ENCODE results near the gene ARHGAP26.
"Not testable (repeated sequence)": the region's sequence is repeated elsewhere in the genome, so short reads cannot be mapped to it uniquely, and the experiment has no call there.

Gene ARHGAP26

DNA sequence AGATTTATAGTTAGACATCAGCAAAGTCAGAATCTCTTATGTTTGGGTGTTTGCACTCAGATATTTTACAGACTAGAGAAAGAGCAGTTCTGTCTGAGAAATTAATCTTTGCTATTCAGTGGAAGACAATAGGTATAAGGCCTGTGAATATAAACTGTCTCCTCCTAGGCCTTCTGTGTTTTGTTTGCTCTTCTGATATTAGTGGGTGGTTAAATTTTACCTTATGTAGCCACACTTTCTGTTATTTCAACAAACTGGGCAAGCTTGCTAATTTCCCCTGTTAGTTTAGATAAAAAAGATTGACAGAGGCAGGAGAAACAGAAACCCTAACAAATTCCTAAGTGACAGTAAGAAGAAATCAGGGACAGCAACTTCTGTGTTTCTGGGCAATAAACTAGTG is 141.6 kb downstream of the ARHGAP26 start:
- no peak for DNase-seq

DNA sequence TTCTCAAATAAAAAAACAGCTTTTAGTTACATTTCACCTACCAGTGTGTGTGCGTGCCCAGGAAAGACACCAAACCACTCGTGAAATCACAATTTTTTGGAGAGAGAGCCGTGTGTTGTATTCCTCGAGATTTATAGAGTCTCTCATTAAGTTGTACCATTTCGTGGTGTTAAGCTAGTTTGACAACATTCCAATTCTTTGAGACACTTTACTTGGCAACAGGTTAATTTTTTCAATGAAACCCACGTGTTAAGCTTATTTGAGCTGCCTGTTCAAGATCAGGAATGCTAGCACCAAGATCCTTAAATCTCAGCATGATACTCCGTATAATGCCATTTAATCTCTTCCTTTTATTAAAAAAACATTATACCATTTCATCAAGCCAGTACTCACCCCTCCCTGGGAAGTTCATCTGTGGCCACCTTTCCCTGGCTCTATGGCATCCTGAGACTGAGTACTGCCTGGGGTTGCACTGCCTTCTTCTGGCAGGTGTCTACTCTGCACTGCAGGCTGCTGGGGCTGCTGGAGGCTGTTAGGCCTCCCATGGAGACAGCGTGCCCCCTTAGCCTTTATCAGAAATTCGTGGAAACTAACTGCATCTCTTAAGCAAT is 143.7 kb downstream of the ARHGAP26 start:
- no peak for DNase-seq

DNA sequence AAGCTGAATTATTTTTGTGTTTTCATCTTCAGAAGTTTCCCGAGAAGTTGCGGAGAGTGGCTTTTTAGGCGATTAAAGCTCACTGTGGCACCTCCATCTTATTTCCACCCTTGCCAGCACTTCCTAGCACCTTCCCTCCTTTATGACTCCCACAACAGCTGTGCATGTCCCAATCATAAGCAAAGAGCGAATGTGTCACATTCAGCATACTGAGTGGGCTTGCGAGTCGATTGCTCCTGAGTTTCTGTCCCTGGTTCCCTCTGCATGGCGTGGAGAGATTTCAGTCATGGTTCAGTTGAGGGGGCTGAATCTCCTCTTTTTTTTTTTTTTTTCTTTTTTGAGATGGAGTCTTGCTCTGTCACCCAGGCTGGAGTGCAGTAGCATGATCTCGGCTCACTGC is 144.9 kb downstream of the ARHGAP26 start:
- DNase-seq = no peak

DNA sequence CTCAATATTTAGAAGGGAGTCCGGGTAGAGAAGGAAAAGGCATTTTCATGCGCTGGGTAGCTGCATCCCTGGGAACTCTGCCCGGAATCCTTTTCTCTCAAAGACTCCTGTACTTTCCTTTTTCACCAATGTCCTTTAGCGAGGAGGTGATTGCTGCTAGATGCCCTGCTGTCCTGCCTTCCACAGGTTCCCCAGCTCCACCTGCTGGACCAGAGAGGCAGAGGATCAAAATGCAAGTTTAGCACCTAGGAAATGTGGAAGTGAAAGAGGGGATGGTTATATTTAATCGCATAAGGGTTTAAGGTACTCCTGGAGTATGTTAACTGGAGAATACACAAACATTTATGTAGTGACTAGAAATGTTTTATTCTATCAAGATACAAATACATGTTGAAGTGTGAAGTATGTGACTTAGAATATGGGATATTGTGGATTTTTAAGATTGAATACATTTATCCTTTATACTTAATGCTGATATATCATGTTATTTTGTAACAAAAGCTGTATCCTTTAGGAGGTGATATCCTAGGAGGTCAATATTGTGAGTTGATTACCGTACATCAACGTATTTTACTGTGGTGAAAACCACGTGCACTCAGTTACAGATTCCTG is 145.7 kb downstream of the ARHGAP26 start:
- DNase-seq = no peak

DNA sequence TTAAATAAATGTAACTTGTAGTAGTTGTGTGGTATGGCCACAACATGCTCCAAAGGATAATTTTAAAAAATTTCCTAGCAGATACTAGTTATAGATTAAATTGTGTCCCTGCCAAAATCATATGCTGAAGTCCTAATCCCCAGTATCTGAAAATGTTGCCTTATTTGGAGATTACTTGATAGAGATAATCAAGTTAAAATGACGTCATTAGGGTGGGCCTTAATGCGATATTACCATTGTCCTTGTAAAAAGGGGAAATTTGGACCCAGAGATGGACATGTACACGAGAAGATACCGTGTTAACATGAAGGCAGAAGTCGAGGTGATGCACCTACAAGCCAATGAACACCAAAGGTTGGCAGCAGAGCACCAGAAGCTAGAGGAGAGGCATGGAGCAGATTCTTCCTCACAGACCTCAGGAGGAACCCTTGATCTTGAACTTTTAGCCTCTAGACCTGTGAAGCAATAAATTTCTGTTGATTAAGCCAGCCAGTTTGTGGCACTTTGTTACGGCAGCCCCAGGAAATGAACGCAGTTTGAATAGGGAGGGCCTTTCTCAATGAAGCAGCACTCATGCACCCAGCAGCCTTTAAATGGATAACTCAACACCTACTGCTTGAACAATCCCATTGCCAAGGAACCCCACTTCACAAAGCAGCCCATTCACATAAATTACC is 148.9 kb downstream of the ARHGAP26 start:
- no peak for DNase-seq

DNA sequence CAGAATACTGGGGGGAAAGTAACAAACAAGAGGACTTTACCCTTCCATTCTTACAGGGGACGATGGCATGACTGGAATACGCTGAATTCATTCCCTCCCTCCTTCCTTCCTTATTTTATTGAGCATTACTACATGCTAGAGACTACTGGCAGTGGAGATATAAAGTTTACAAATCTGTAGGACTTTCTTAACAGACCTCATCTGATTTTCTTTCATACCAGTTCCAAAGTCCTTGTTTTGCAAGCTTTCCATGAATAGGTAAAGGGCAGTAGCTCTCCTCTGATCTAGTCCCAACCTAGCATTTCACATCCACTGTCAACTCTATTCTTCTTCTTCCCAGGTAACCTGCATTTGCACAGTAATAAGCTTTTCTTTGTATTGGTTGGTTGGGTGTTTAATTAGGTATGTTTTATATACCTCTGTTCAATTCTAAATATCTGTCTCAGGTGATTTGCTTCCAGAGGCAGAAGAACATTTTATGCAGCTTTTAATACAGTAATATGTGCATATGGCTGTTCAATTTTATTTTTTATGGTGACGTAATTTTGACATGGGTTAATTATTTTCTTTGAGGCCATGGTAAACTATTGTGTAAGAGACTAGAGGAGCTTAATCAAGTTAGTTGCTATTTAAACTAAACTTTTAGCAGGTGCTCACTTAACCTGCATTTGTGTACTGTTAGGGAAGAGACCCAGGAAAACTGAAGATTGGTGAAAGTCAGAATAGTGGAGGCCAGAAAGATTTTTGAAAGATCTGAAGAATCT is 150.9 kb downstream of the ARHGAP26 start:
- DNase-seq = no peak

DNA sequence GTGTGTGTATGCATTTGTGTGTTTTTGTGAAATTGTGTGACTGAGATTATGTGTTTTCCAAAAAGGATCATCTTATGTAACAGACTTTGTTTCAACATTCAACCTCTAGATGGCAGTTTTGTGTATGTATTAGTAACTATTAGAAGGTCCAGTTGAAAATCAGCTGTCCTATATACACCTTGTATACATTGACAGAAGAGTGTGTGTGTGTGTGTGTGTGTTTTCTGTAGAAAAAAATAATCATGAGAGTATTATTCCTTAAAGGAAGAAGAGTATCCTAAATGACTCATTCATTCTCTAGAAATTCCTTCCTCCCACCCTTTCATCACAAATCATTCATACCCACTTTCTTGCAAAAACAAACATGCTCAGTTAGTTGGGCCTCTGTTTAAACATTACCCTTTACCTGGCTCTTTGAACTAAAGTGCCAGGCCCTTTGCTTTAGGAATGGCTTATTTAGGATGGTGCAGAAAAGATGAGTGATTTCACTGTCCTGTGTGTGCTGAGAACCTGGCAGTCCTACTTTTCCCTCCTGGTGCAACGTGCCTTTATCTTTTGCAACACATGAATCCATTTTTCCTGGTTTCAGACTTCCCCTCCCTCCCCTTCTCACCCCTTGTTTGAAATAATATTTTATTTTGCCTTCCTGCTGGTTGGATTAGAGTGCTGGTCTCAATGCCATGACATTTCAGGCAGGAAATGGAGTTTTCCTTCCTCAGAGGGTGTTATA is 152.2 kb downstream of the ARHGAP26 start:
- DNase-seq = no peak

DNA sequence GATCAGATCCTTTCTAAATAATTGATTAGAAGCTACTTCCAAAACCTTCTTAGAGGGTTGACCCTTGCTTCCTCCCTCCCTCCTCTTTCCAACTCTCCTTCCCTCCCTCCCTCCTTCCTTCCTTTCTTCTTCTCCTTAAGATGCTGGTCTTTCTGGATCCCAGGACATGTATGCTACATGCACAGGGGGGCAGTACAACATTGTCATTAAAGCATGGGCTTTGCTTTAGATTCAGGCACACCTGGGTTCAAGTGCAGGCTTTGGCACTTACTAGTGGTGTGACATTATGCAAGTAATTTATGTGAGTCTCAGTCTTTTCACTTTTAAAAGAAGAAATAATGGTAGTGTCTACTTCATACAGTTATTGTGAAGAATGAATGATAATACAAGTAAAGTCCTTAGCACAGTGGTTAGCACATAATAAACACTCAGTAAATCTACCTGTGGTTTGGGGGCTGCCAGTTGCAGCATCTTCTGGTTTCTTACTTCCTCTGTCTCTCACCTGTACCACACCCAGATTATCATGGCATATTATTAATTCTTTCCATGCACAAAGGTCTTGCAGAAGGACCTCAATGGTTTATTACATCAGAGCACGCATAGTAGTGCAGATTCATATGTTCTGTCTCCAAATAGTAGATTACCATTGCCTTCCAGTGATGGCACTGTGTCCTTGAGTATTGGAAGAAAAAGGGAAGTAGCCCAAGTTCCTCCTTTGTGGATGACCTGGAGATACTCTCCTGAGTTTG is 154.1 kb downstream of the ARHGAP26 start:
- no peak for DNase-seq

DNA sequence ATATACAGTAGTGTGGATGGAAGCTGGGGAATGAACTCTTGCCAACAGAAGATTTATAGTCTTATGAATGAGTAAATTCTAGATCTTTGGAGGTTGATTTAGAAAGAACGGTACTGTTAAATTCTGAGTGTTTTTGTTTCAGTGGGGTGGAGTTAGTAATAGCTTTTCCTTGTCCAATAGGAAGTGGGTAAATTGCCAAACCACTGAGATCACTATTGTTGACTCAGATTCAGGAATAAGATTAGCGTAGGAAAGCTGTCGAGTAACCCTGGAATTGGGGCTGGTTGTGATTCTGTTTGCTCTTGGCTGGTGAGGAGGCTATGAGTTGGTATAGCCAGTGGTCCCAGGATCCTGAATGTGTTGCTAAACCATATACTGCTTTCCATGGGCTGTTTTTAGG is 155.6 kb downstream of the ARHGAP26 start:
- DNase-seq = no peak

DNA sequence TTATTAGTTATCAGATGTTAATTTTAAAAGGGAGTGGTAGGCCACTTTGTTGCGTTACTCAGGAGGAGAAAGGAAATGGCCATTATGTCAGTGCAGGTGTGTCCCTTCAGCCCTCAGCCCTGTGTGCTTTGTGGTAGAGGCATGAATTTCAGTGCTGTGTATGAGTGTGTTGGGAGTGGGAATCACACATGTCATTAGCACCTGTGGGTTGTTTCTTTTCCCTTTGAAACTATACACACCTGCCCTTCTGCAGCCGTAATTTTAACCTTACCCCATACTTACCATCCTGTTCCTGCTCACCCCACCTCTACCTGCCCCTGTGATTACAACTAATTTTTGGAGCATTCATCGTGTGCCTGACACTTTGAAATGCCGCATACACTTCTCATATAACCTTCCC is 156.4 kb downstream of the ARHGAP26 start:
- DNase-seq = no peak

DNA sequence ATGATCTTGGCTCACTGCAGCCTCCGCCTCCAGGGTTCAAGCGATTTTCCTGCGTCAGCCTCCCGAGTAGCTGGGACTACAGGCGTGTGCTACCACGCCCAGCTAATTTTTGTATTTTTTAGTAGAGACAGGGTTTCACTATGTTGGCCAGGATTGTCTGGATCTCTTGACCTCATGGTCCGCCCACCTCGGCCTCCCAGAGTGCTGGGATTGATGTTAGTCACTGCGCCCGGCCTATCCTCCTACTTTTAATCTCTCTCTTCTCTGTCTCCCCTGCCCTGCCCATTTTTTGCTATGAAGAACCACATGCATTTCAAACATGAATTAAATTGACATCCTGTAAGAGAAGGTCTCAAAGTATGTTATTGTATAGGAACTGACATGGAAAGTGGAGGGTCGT is 158.8 kb downstream of the ARHGAP26 start:
- not testable (repeated sequence) for DNase-seq

DNA sequence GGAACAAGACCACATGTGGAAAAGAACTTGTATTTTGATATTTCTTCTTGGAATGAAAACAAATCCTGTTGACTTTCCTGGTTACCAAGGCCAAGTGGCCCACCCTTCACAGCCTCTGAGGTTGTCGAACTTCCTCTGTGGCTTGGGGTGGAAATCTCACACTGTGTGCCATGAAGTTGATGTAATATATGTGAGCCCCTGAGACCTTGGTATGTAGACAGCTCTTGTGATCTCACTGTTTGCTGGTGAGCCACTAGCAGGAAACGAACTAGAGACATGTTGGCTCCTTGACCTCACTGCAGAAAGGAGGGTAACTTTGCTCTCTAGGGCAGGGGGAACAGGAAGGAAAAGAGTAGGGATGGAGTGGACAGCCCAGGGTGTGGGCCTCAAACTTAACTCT is 159.4 kb downstream of the ARHGAP26 start:
- no peak for DNase-seq

DNA sequence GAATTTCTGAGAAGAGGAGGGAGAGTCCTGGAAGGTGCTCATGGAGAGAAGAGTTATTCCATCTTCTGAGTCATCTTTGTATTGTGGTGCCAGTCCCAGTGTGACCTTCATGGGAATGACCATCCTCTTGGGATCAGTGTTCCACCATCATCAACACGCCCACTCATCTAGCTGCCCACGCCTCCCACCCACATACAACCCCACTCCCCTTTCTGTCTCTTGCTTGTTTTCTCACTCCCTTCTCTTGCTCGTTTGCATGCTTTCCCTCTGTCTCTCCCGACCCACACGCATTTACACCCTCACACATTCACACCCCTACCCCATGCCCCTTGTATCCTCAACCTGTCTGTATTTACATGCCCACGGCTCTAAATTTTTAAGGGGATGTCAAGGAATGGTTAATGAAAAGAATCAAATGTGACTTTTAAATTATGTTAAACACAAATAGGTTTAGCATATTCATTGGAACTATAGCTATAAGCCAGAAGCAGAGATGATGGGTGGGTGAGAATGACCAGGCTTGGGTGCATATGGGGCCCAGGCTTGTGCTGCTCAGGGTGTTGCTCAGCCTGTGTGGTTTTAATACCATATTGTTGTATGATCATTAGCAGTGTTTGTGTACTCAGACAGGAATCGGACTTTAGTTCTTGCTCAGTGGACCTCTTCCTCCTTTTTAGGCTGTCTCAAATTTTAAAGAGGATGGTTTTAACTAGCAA is 160.4 kb downstream of the ARHGAP26 start:
- no peak for DNase-seq

DNA sequence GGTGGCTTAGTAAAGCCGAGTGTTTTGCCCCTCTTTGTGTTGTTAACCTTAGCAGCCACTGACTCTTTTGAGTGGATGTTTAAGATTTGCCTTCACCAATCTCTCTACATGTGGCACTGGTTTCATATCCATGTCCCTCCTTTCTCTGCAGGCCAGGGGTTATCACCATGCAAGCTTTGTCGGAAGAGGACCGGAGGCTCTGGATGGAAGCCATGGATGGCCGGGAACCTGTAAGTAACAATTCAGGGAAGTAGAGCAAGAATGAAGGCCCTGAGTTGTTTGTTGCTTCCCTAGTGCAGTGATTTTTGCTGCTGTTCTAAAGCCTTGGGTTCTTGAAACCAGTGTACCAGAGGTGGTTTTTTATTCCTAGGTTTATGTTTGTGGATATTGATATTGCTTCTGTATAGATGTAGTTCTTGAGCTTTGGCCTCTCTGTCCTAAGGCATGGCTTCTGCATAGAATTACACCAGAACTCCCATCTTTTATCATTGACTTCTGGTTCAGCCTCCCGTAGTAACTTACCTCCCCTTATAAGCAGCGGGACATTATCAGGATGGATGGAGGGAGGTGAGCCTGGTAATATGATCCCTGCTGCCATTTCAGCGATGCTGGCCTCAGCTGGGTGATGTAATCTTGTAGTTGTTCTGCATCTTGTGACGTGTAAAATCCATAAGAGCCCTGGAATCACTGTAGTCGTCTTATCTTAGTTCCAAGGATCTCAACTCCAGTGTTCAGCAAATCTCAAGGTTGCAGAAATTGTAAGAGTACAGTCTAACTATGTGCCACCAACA is 161.9 kb downstream of the ARHGAP26 start:
- DNase-seq = no peak

DNA sequence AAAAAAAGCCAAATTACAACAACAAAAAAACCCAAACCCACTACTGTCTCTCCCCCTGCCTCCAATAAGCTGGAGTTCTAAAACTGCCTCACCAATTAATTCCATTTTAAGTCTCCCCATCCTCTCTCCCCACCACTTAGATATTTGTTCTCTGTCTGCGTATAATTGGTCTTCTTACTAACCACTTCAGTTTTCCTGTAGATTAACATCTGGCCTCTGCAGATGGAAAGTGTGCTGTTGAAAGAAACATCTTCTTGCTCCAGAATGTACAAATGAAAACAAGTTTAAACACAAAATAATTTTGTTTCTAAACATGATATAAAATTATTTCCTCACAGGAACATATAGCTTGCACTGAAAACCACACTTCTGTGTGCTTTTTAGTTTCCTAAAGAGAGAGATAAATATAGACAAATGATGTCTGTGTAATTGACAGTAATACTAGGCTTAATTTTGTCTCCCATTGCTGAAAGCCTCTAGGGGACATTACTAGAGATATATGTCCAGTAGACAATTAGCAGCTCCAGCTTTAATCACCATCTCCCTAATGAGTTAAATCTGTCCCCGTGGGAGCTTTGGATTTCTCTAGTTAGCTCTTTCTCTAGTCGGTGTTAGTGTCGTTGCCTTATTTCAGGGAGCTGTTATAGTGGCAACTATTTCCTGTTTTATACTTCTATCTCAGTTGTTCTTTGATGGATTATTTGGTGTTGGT is 164.0 kb downstream of the ARHGAP26 start:
- DNase-seq = no peak

DNA sequence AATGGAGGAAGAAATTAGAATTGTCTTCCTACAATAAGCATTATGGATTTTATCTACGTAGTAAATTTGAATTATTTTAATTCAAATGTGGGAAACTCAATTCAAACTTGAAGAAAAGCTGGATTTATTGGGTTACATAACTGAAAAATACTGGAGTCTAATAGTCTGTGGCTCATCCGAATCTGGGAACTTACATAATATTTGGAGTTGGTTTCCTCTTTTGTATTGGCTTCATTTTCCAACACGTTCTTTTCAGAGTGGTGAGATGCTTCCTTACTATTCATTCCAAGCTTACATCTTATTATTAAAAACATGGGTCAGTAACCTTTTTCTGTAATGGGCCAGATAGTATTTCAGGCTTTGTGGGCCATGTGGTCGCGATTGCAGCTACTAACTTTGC is 164.8 kb downstream of the ARHGAP26 start:
- no peak for DNase-seq

DNA sequence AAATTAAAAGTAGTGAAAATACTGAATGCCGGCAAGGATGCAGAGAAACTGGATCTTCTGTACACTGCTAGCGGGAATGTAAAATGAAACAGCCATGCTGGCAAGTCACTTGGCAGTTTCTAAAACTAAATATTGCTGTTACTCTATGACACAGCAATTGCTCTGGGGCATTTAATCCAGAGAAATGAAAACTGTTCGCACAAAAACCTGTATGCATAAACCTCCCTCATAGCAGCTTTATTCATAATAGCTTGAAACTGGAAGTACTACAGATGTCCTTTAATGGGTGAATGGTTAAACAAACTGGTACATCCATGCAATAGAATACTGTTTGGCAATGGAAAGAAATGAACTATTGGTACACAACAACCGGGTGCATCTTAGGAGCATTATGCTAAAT is 167.2 kb downstream of the ARHGAP26 start:
- DNase-seq = no peak

DNA sequence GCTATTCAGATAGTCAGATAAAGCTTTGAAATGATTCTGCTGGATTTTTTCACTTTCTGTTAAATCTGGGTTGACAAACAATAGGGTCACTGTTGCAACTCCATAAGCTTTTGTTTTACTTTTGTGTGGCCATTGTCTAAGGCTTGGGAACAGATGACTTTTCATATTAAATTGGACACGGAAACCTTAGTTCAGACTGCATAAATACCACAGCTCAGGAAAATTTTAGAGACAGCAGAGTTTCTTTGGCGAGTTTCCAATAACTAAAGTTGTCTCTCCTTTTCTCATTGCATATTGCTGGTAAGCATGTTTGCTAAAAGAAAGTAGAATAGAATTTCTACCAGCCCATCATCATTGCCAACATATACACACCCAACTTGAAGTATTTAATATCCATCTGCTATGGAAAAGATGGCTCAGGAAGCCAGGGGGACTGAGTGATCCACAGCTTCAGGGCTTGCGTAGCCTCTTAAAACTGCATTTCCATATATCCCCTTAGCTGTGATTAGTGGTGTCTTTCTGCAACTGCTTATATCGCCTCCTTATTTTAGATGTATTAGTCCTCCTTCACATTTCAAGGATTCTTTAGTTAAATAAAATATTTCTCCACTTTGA is 168.2 kb downstream of the ARHGAP26 start:
- no peak for DNase-seq

DNA sequence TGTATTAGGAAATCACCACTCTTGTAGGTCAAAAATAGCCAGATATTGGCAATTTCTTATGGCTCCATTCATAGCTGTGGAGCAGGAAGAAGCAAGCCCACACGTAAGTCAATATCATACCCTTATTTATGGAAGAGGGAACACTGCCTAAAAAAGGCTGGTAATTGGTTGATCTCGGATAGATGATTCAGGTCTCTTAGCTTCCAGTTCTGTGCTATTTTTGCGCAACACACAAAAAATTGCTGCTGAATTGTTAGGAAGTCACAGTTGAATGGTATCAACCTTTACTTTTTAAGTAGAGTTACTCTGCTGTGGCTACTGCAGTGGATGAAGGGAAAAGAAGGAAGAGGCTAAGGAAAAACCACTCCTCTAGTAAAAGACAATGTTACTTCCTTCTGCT is 168.8 kb downstream of the ARHGAP26 start:
- DNase-seq = no peak

DNA sequence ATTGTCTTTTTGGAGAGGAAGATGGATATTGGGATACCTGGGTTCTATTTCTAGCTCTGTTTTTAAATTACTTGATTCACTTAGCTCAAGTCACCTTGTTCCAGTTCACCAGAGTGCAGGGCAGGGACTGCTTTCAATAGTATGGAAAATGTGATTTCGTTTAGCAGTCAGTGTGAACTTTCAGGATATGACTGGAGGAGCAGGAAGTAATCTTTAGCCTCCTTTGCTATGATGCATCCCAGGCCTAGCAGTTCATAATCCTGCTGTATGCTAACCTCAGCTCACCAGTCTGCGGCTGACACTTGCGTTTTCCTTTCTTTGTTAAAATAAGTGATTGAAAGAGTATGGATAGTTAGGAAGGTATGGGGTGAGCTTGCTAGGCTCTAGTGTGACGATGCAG is 169.7 kb downstream of the ARHGAP26 start:
- no peak for DNase-seq

All from stimulated activated naive CD4-positive, alpha-beta T cell (primary cell).